Heart left ventricle (tissue), 16 donors: ENCODE data around the gene LRFN4. TPM values are rescaled to one million over a fixed set of nuclear protein-coding genes. Genes with fewer than 3 reads are reported as not detected.

Experiments used
- ATAC-seq, 4 donors: fragments of 200-7000 bp; cut with Tn5 transposase; one replicate each; pipeline ENCODE4 v1.9.1; 2020 to 2022; ENCODE audit warnings: moderate library complexity in 4 of 4, mild to moderate bottlenecking in 3 of 4, moderate number of reproducible peaks in 1 of 4
- DNase-seq, 5 donors: peaks; one replicate each; pipeline ENCODE4 v3.0.0-alpha.2; 2020
- H3K27ac ChIP-seq, 12 donors: fragments of 200-600 bp; sonication (generic) in 4 of 12; one replicate each; pipeline versions ENCODE4 v1.5.0 to v1.8.0; 2016 to 2022; ENCODE audit warnings: mild to moderate bottlenecking in 2 of 12
- H3K27me3 ChIP-seq, 9 donors: fragments of 200-600 bp; sonication (generic) in 2 of 9; one replicate each; pipeline versions ENCODE4 v1.5.1 to v1.8.0; 2016 to 2022; ENCODE audit warnings: mild to moderate bottlenecking in 3 of 9
- H3K36me3 ChIP-seq, 9 donors: fragments of 200-600 bp; sonication (generic) in 2 of 9; one replicate each; pipeline versions ENCODE4 v1.5.0 to v1.8.0; 2018 to 2022; ENCODE audit warnings: mild to moderate bottlenecking in 2 of 9
- H3K4me1 ChIP-seq, 12 donors: fragments of 200-600 bp; sonication (generic) in 4 of 12; one replicate each; pipeline versions ENCODE4 v1.5.0 to v1.8.0; 2016 to 2022; ENCODE audit warnings: mild to moderate bottlenecking in 3 of 12
- H3K4me3 ChIP-seq, 12 donors: fragments of 200-600 bp; sonication (generic) in 4 of 12; one replicate each; pipeline versions ENCODE4 v1.5.0 to v1.8.0; 2017 to 2022; ENCODE audit warnings: mild to moderate bottlenecking in 9 of 12, moderate library complexity in 4 of 12
- H3K9me3 ChIP-seq, 12 donors: fragments of 200-600 bp; sonication (generic) in 4 of 12; one replicate each; pipeline versions ENCODE4 v1.5.0 to v1.8.0; 2016 to 2022; ENCODE audit warnings: mild to moderate bottlenecking in 1 of 12
- CTCF ChIP-seq, 12 donors: fragments of 200-600 bp; sonication (generic) in 4 of 12; IDR thresholded peaks; one replicate each; pipeline versions ENCODE4 v1.5.0 to v1.8.0; 2018 to 2022; ENCODE audit warnings: antibody characterized with exemption in 12 of 12, mild to moderate bottlenecking in 5 of 12
- POLR2A ChIP-seq, 2 donors: fragments of 450-650 bp; IDR thresholded peaks; one replicate each; pipeline ENCODE4 v1.6.1; 2017; ENCODE audit warnings: antibody characterized with exemption in 2 of 2, mild to moderate bottlenecking in 2 of 2, moderate library complexity in 2 of 2
- WGBS, 4 donors: extraction: QIAGEN DNeasy Blood & Tissue Kit in 2 of 4; methylation state at CpG; one replicate each; pipeline versions ENCODE4 v1.1.5 to v1.1.7; 2013 to 2018; 5-methylcytosine and 5-hydroxymethylcytosine counted together
- intact Hi-C, 10 donors: fragments of 100-400 bp; cut with DNase I; formaldehyde crosslinking; loops; one replicate each; pipeline versions ENCODE4 v1.11.1 to v1.14.2; 2022
- polyA plus RNA-seq, 2 donors: library from polyadenylated mRNA; stranded (reverse); fragments of 200-250 nt; gene quantifications; one replicate each; pipeline ENCODE4 v1.2.3, GENCODE V29; 2013
- total RNA-seq, 9 donors: library from RNA; depleted of rRNA in 2 of 9; stranded (reverse); fragments of >200 nt in 2 of 9; fragmentation: NEBNext Ultra II Directional in 3 of 9; extraction: Animal tissue kit (Norgen Biotek cat#: 25700) in 3 of 9; gene quantifications; one replicate each; pipeline versions ENCODE4 v1.1.0 to v1.2.4, GENCODE V29; 2016 to 2023
- donor health status: ischemic (EF 13 %, LVEDD 7.1; RV severe dilation, severe dysfunction).
- donor health status: healthy with polysubstance abuse.
- donor health status: DM: no; HTN: yes; CAD: no.
- donor health status: DM: no; HTN: no; CAD: no.
- donor health status: ischemic (EF 25% LVEDD 6.9; RV normal size, moderate dysfunction).
- donor health status: ischemic (EF 25% LVEDD 5.7; RV mildly dilated, moderate dysfunction).
- donor health status: healthy.
- donor health status: DM: yes; HTN: yes; CAD: no.
- donor health status: ischemic (EF 35%, LVEDD 5.7; RV mildly dilated, moderate dysfunction).
- donor health status: nonischemic (EF 11% LVEDD 7.7; RV severe dilation, severe dysfunction).
- donor health status: DM: yes; HTN: yes; CAD: no.
- donor health status: PGD.
- donor health status: ischemic (EF 29% LVEDD 5.4; RV normal size, mild dysfunction).
- donor health status: nonischemic (EF 23%, LVEDD 6.1; RV moderate dilation, normal function).

The LRFN4 gene
- total and polyA plus RNA-seq, 11 donors = 8.2 to 22.1 (median 15.4) TPM

GRCh38 chr11:66850588-66851238, 6.2 kb upstream of the LRFN4 start:
- intact Hi-C loops = no loop called here
- peak in 2 of 5 donors; percentile 12 to 46 for DNase-seq

DNA sequence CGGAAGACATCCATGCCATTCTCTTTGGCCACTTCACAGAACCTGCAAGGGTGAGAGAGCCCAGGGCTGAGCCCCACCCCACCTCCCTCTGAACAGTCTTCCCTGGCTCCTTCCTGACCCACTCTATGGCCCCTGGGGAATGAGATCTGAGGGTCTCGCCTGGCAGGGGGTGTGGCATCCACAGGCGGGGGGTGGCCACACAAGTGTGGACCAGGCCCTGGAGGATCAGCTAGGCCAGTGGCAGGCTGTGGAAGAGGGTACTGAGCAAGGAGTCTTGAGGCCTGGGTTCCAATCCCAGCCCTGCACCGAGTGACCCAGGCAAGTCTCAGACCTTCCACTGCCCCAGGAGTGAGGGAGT, 5.6 kb upstream of the LRFN4 start:
- DNase-seq (no peak), ATAC-seq (no peak)
- Histone ChIP-seq H3K27ac (no peak overlapping the region), H3K27me3 (no peaks in the 10 kb centered on the region), H3K36me3 (peaks cover 0 to 28% (median 18%) of the 10 kb centered on the region in 9 donors), H3K9me3 (no peaks in the 10 kb centered on the region), H3K4me3 (no peak overlapping the region), H3K4me1 (peaks cover 0 to 13% (median 6%) of the 10 kb centered on the region in 12 donors)
- WGBS, 4 donors = 83 to 90% (median 86%) methylated on average over 4 of the region's 4 CpGs
- no peak for TF ChIP-seq POLR2A (IDR thresholded peaks at IDR 0.05)
- no peak for TF ChIP-seq CTCF (IDR thresholded peaks at IDR 0.05)
- intact Hi-C loops = no loop called here

More at GRCh38 chr11:66850588-66851238, 6.2 kb upstream of the LRFN4 start:
- WGBS, 4 donors = 91 to 95% (median 92%) methylated on average over 14 to 23 of the region's 23 CpGs
- ATAC-seq = no peak
- Histone ChIP-seq H3K4me1 (peaks cover 0 to 8% (median 5%) of the 10 kb centered on the region in 12 donors), H3K27me3 (no peaks in the 10 kb centered on the region), H3K9me3 (no peaks in the 10 kb centered on the region), H3K4me3 (no peak overlapping the region), H3K36me3 (peaks cover 0 to 33% (median 22%) of the 10 kb centered on the region in 9 donors), H3K27ac (no peak overlapping the region)
- TF ChIP-seq CTCF (IDR thresholded peaks at IDR 0.05) (no peak), POLR2A (IDR thresholded peaks at IDR 0.05) (no peak)

- no peaks in the 10 kb centered on the region for H3K9me3 ChIP-seq
- WGBS, 4 donors = 70 to 76% (median 71%) methylated on average over 13 to 26 of the region's 26 CpGs
- H3K4me3 ChIP-seq = no peak overlapping the region
- intact Hi-C loops = no loop called here
- DNase-seq (peak in 1 of 5 donors; percentile 45), ATAC-seq (no peak)
- no peak overlapping the region for H3K27ac ChIP-seq
- H3K27me3 ChIP-seq = no peaks in the 10 kb centered on the region
- no peak for TF ChIP-seq CTCF (IDR thresholded peaks at IDR 0.05)
- TF ChIP-seq POLR2A (IDR thresholded peaks at IDR 0.05) = no peak
- peaks cover 0 to 21% (median 12%) of the 10 kb centered on the region in 9 donors for H3K36me3 ChIP-seq
- H3K4me1 ChIP-seq = peaks cover 0 to 13% (median 6%) of the 10 kb centered on the region in 12 donors
Measured at GRCh38 chr11:66851698-66852465, 5.0 kb upstream of the LRFN4 start.

DNA sequence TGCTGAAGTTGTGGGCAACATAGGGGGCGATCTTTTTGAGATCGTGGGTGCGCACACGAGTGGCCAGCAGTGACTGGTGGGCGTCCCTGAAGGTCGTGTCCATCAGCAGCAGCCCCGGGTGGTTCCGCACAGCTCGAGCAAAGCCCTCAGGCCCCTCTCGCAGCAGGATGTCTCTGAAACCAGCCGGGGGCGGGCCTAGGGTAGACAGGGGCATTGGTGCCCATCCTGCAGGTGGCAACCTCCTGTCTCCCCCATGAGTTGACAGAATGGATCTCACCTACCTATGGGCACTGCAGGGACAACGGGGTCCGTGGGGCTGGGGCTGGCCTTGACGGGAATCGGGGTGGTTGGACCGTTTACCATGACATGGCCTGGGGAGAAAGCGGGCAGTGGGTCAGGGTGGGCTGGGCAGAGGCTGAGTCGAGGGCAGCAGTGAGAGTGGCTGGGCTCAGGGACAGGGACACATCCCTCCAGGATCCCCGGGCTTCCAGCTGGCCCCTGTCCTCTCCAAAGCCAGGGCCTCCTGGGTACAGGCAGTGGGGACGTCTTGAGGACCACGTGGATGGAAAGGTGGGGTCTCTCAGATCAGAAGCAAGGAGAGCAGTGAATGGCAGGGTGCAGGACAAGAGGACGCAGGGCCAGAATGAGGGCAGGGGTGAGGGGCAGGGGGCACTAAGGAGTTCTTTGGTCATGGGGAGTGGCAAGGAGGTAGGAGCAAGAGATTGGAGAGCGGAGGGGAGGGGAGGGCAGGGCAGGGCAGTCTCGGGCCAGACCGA, 4.2 kb upstream of the LRFN4 start:
- peak in 1 of 5 donors; percentile 54 for DNase-seq
- Histone ChIP-seq H3K4me3 (no peak overlapping the region), H3K9me3 (no peaks in the 10 kb centered on the region), H3K27me3 (no peaks in the 10 kb centered on the region), H3K27ac (no peak overlapping the region), H3K4me1 (peaks cover 0 to 13% (median 7%) of the 10 kb centered on the region in 12 donors), H3K36me3 (peaks cover 0 to 15% (median 7%) of the 10 kb centered on the region in 9 donors)
- intact Hi-C loops = no loop called here
- no peak for ATAC-seq
- TF ChIP-seq CTCF (IDR thresholded peaks at IDR 0.05) = no peak
- no peak for TF ChIP-seq POLR2A (IDR thresholded peaks at IDR 0.05)
- 87 to 91% (median 89%) methylated on average over 26 of the region's 26 CpGs for WGBS, 4 donors
